CD4-positive, alpha-beta T cell treated with Interferon alpha-2 for 1 hour (primary cell): ENCODE data around the gene KRR1.
"Not testable (repeated sequence)": the region's sequence is repeated elsewhere in the genome, so short reads cannot be mapped to it uniquely, and the experiment has no call there.

ENCODE experiments used
- DNase-seq, 2 donors: peaks; one replicate each; pipeline ENCODE4 v3.0.0-alpha.2; 2020 to 2022

Gene KRR1

GRCh38 chr12:75474116-75474515 is 37.3 kb downstream of the KRR1 start:
- DNase-seq: no peak

DNA sequence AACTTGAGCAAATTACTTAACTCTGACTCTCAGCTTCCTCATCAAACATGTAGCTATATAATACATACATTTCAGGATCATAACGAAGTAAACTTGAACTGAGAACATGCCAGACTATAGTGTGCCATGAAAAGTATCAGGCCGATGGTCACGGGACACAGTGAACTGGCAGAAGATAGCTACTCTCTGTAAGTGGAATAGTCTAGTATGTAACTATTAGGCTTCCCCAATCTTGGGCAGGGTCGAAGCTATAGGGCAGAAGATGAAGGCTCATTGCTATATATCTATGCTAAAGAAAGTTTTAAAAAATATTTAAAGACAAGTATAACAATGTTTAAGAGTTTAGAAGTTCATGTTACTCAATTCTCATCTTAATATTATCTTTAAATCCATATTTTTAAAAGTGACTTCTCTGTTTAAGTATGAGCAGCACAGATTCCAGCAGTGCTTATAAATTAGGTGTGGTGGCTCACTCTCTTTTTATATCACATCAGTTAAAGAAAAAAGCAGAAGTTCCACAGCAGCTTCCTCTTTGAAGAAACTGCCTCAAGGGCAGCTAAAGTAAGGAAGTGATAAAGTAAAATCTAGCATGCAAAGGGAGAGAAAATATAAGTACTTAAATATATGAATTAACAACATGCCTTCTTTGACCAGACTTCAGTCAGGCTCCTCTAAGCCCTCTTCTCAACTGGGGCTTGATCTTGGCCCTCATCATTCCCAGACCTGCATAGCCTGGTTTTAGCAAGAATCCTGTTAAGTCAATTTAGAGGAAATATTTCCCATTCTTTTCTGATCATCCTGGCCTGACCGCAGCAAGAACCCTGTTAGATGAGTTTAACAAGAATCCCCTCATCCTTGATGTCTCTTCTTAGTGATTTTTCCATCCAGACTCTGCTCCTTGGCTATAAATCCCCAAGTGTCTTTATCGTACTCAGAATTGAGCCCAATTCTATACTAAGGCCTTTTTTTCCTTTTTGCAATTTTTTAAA is 39.2 kb downstream of the KRR1 start:
- DNase-seq: no peak

- no peak for DNase-seq
These were observed 51.2 kb downstream of the KRR1 start for GRCh38 chr12:75460204-75460603.

DNA sequence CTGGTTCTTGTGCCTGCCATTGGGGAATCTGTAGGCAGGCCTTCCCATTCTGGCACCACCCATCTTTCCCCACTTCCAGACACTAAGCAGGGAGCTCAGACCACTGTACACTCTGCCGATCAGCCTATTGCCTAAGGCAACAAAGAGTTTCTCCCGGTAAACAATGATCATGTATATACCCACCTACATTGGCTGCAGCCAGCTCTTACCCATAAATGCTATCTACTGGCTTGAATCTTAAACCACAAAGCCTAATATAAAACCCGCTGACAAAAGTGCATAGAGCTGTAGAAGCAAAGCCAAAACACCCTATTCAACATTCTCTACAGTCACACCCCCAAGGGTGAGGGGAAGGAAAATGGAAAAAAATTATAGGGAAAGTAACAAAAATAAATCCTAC is 51.7 kb downstream of the KRR1 start:
- no peak for DNase-seq

- DNase-seq: not testable (repeated sequence)
These were observed 53.5 kb downstream of the KRR1 start for GRCh38 chr12:75457866-75458265.

- DNase-seq: peak in 1 of 2 donors; percentile 44
These were observed 54.2 kb downstream of the KRR1 start for GRCh38 chr12:75457191-75457590.

- no peak for DNase-seq
These were observed 55.6 kb downstream of the KRR1 start for GRCh38 chr12:75455839-75456238.

DNA sequence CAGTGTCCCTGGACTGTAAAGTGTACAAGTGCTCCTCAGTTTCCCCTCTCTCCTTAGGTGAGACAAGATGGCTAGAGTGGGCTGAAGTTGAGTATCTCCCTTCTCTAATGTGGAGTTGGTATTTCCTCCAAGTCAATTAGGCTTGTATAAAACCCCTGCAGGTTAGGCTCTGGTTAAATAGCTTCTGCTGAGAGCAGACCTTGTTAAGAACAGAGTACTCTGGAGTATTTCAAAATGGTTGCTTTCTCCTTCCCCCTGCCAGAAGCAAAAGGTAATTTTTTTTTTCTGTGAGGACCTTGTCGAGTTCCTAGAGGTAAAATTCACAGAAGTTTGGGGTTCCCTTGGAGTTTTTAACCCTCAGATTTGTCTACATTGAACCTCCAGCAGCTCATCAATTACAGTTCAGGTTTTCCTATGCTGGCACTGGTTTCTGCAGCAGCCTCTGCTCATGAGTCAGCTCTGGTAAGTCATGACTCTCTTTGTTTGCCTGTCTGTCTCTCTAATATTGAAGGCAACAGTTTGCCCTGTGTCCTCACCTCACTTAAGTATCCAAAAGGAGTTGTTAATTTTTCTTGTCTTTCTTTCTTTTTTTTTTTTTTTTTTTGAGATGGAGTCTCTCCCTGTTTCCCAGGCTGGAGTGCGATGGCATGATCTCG is 58.6 kb downstream of the KRR1 start:
- no peak for DNase-seq

DNA sequence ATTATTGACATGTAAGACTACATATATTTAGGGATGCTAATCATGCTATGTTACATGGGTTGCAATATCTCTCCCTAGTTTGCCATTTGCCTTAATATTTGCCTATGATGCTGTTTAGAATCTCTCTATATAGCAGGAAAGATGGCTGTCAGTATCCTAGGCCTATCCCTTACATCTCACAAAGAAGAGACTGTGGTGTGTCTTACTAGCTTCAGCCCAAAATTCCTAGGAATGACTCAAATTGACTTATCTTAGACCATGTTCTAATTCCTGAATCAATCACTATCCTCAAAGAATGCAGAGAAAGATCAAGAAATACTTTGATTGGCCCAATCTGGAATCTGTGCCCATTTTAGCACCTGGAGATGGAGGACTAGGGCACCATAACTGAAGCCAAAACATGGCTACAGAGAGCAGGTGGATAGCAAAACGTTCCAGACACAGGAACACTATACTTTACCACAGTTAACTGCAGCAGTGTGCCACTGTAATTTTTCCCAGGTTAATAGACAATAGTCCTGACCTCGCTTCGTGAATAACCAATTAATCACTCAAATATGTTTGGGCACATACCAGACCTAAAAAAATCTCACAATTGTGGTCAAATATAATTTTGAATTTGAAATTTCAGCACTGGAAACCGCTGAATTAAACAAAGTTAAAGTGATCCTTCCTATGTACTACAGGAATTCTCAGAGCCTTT is 63.6 kb downstream of the KRR1 start:
- no peak for DNase-seq

DNA sequence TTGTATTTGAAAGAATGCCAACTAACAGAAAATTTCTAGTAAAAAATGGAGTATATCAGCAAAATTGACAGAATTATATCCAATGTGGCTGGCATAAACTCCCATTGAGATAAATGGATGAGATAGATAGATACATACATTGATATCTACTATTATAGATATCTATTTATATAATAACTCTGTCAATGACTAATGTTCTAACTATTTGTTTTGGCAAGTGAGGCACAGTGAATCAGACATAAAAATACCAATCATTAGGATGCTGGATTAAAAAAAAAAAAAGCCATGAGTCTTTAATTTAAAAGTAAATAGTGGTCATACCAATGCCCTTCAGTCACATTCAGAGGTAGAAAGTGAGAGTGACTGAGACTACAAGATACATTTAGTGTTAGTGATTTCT is 64.6 kb downstream of the KRR1 start:
- no peak for DNase-seq

DNA sequence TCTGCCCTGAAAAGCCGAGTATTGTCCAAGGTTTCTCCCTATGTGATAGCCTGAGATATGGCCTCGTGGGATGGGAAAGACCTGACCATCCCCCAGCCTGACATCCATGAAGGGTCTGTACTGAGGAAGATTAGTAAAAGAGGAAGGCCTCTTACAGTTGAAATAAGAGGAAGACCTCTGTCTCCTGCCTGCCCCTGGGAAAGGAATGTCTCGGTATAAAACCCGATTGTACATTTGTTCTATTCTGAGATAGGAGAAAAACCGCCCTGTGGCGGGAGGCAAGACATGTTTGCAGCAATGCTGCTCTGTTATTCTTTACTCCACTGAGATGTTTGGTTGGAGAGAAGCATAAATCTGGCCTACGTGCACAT is 66.3 kb downstream of the KRR1 start:
- DNase-seq: not testable (repeated sequence)

DNA sequence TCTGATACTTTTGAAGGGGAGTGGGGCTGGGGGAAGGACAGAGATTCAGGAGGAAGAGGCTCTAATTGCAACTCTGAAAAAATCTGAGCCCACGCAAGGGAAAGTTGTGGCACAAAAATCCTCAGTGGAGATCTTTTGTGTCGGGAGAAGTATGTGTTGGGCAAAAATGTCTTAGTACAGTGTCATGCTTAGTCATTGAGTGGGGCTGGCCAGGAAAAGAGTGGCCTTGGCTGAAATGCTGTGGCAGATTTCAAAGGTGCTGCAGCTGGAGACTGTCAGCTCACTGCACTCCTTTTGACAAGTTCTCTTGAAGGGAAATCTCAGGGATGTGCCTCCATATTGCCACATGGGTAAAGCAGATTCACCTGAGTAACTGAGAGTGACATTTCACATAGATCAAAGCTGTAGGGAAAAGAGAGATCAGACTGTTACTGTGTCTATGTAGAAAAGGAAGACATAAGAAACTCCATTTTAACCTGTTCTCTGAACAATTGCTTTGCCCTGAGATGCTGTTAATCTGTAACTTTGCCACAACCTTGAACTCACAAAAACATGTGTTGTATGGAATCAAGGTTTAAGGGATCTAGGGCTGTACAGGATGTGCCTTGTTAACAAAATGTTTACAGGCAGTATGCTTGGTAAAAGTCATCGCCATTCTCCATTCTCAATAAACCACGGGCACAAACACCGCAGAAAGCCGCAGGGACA is 66.8 kb downstream of the KRR1 start:
- no peak for DNase-seq

DNA sequence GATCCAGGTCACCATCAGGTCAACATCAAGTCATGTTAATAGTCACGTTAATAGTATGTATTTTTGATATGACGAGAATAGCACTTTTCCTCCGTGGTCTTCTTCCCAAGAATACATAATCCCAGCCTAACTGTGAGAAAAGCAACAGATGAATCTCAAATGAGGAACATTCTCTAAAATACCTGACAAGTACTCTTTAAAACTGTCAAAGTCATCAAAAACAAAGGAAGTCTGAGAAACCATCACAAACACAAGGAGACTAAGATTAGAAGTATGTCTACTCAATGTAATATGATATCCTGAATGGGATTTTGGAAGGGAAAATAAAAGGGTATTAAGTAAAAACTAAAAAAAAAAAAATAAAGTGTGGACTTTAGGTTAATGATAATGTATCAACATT is 67.7 kb downstream of the KRR1 start:
- no peak for DNase-seq

- not testable (repeated sequence) for DNase-seq
These were observed 69.0 kb downstream of the KRR1 start for GRCh38 chr12:75442454-75442853.

DNA sequence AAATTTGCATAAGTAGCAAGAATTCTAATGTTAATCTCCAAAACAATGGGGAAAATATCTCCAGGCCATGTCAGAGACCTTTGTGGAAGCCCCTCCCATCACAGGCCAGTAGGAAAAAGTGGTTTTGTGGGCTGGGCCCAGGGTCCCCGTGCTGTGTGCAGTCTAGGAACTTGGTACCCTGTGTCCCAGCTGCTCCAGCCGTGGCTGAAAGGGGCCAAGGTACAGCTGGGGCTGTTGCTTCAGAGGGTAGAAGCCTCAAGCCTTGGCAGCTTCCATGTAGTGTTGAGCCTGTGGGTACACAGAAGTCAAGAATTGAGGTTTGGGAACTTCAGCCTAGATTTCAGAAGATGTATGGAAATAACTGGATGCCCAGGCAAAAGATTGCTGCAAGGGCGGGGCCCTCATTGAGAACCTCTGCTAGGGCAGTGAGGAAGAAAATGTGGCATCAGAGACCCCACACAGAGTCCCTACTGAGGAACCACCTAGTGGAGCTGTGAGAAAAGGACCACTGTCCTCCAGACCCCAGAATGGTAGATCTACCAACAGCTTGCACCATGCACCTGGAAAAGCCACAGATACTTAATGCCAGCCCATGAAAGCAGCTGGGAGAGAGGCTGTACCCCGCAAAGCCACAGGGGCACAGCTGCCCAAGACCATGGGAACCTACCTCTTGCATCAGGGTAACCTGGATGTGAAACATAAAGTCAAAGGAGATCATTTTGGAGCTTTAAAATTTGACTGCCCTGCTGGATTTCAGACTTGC is 69.5 kb downstream of the KRR1 start:
- not testable (repeated sequence) for DNase-seq
